Middle frontal gyrus (tissue), 1 donor: ENCODE measurements around the gene SMARCB1.
A peak's percentile ranks its signal among the peaks of the same experiment; 100 is the strongest.

Source experiments
- DNase-seq: peaks from one replicate; pipeline ENCODE4 v3.0.0-alpha.2; 2015; ENCODE audit warnings: low spot score; ENCODE audit errors: extremely low spot score

The SMARCB1 gene

DNA sequence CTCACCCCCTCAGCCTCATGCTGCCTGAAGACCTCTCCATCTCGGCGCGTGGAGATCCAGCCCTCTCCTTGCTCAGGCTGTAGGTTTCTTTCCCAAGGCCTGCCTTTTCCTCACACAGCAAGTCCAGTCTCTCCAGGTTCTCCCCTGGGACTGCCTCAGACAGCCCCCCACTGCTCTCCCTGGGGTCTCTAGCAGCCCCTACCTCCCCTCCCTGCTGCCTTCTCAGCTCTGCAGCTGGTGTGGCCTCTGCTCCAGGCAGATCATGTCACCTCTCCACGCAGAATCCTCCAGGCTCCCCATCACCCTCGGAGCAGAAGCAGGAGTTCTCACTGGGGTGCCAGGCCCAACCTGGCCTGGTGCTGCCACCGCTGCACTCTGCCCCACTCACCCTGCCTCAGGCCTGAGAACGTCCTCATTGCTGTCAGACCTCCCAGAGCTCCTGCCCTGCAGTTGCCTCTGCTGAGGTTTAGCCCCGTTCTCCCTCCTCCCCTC, 15.2 kb downstream of the SMARCB1 start:
- no peak for DNase-seq

- DNase-seq: no peak
These were observed 16.4 kb downstream of the SMARCB1 start for GRCh38 chr22:23803001-23803819.

DNA sequence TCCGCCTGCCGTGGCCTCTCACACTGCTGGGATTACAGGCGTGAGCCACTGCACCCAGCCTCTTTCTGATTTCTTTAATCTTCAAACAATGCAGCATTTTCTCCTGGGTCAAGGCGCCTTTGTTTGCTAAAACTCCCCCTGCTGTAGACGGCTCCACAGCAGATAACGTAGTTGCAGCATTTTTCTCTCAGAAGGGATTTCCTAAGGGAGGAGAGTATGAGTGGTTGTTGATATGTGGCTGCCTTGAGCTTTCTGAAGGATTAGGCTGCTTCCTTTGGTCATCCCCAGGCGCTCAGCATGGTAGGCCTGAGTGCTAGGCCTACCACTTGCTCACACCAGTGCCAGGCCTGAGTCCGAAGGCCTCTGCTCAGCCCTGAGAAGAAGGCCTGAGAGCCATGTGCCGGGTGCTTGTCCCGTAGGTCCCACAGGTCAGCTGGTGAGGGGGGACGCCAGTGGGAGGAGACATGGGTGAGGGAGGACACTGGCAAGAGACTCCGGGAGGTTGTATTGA, 18.1 kb downstream of the SMARCB1 start:
- no peak for DNase-seq

DNA sequence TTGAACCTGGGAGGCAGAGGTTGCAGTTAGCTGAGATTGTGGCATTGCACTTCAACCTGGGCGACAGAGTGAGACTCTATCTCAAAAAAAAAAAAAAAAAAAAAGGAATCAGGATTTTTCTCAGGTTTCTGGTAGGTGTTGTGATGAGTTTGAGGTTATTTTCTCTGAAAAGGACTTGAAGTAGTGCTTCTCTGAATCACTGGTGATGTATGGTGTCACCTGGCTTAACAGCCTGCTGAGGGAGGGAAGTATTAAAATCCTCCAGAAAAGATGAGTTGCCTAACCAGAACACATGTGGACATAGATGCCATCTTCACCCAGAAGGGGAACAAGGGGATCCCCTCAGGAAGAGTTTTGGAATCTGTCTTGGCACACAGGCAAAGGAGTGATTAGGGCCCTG, 20.1 kb downstream of the SMARCB1 start:
- DNase-seq: no peak

DNA sequence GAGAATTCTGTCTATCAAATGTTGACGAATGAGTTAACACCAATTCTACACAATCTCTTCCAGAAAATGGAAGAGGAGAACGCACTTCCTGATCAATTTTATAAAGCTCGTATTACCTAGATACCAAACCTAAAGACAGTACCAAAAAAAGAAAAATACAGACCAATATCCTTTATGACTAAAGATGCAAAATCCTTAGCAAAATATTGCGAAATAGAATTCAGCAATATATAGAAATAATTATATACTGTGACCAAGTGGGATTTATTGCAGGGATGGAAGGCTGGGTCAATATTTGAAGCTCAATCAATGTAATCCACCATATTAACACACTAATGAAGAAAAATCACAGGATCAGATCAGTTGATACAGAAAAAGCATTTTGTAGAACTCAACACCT, 25.6 kb downstream of the SMARCB1 start:
- DNase-seq: no peak

DNA sequence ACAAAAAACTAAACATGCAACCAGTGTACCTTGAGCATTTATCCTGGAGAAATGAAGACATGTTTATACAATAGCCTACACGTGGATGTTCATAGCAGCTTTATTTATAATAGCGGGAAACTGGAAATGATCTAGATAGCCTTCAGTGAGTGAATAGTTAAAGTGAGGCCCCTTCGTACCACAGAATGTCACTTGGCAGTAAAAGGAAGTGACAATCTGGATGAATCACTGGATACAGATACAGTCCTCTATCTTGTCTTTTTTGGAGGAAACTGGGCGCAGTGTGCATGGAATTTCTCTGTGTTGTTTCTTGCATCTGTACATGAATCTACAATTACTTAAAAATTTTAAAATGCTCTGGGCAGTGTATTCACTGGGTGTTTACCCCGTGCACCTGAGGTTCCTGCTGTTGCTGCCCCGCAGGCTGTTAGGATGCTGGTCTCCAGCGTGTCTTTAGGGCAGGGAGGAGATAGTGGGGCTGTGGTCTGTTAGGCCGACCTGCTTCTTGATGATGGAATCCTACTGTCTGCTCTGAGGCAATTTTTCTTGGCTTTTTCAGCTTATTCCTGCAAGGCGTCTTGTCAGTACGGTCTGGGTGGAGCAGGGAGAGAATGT, 28.9 kb downstream of the SMARCB1 start:
- no peak for DNase-seq

- DNase-seq: peak; percentile 38
These were observed 29.6 kb downstream of the SMARCB1 start for GRCh38 chr22:23816156-23816976.

DNA sequence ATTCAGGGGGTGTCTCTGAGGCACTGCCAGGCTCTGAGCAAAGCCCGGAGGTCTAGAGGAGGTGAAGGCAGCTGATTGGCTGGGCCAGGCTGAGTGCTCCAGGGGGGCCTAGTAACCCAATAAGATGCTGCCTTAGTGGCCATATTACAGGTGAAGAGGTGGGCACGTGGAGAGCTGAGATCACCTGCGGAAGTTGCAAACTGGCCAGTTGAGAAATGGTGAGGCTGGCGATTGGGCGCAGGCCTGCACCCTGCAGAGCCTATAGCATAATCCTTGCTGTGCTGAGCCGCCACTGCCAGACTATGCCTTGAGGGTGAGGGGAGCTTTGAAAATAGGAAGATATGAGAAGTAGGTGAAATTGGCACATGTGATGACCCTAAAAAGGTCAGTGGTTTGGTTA, 30.4 kb downstream of the SMARCB1 start:
- DNase-seq: no peak

- DNase-seq: no peak
These were observed 31.8 kb downstream of the SMARCB1 start for GRCh38 chr22:23818541-23818940.

DNA sequence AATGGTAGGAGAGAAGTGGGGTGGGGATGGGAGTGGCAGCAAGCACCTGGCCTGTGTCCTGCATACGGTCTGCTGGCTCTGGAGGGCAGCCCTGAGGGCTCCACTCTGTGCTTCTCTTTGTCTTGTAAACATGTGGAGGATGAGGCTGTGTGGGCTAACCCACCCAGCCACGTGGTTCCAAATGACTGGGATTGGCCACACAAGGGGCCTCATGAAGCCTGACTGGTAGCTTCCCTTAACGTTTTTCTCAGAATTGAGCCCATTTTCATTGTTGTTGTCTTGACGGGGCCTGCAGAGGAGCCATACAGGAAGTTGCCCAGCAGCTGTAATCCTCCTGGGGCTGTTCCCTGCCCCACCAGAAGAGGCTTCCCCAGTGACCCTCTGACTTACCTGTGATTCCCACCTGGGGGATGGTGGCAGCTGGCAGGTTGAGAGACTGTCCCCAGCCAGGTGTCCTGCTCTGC, 34.0 kb downstream of the SMARCB1 start:
- DNase-seq: no peak

GRCh38 chr22:23822101-23822671, 35.4 kb downstream of the SMARCB1 start:
- no peak for DNase-seq

GRCh38 chr22:23823331-23823791, 36.6 kb downstream of the SMARCB1 start:
- DNase-seq: no peak

DNA sequence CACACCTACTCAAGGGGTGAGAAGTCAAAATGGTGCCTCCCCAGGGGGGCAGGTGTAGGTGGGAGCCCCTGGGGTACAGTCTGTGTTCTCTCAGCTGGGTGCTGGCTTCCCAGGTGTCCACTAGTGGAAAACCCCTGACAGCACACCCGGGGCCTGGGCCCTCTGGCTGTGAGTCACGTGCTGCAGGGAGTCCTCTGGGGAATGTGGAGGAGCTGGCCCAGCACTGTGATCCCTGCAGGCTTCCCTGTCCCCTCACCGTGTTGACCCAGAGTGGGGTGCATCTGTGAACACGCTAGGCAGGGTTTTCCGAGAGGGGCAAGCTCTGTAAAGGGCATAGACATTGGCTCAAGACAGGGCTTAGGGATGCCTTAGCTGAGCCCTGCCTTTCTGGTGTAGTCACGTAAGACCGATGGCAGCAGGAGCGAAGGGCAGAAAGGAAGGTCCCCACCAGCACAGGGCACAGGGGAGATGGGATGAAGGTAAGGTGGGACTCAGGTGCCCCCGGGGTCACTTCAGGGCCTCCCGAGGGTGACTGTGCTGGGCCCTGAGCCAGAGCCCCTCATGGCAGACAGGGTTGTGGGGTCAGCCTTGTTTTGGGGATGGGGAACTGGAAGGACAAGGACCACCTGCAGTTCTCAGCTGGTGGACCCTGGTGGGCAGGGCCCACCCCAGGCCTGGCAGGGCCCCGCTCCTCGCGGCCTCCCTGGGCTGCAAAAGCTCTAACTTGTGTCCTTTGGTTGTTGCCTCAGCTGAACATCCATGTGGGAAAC, 37.9 kb downstream of the SMARCB1 start:
- DNase-seq: no peak

- DNase-seq: no peak
These were observed 38.6 kb downstream of the SMARCB1 start for GRCh38 chr22:23825246-23825905.

- DNase-seq: no peak
These were observed 40.0 kb downstream of the SMARCB1 start for GRCh38 chr22:23826510-23827350.

GRCh38 chr22:23827351-23827995, 40.7 kb downstream of the SMARCB1 start:
- no peak for DNase-seq

DNA sequence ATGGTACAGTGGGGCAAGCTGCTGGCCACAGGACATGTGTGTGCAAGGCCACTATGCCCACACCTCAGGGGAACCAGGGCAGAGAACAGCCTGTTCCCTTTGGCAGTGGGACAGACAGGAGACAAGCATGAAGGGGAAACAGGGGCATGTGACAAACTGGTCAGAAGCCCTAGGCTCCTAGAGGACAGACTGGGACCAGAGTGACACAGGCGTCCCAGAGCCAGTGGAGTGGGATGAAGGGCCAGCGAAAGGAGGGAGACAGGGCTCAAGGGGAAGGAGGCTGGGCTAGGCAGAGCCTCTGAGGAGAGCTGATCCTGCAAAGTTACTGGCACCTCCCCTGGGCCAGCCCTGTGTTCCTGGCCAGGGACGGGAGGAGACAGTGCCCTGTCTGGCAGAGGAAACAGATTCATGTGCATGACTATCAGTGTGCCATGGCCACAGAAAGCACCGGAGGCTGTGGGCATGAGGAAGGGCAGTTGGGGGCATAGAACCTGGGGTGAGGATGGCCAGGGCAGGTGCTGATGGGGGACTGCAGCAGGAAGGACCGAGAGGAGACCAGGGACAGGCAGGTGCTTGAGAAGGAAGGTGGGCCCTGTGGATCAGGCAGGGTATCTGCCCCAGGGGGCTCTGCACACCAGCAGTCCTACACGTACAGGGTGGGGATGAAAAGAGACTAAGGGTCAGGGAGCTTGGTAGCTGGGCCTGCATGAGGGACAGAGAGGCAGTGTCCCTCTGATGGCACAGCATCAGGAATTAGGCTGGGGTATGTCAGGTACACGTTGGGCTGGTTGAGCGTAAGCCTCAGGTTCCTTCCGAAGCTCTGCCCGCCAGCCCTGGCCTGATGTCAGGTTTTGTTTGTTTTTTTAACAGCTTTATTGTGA, 42.3 kb downstream of the SMARCB1 start:
- no peak for DNase-seq
